CD4-positive, alpha-beta T cell (primary cell): ENCODE results near the gene SBNO2. TPM values are rescaled to one million over a fixed set of nuclear protein-coding genes. Genes with fewer than 3 reads are reported as not detected.

Source experiments
- ATAC-seq: fragments of 200-7000 bp; cut with Tn5 transposase; one replicate; pipeline ENCODE4 v1.10.0; 2022; ENCODE audit warnings: mild to moderate bottlenecking; ENCODE audit not compliant: poor library complexity
- CTCF ChIA-PET: fragments of 350-600 bp; sonication (Branson Sonifier 250); formaldehyde crosslinking; loops from one replicate; lab custom pipeline; 2021; ENCODE audit warnings: antibody characterized with exemption, inconsistent platforms; lab: Charles Lee
- POLR2A ChIA-PET: fragments of 350-600 bp; sonication (Branson Sonifier 250); formaldehyde crosslinking; loops from one replicate; lab custom pipeline; 2021; ENCODE audit warnings: antibody characterized with exemption, inconsistent platforms; lab: Charles Lee
- DNase-seq, 14 experiments: peaks; one replicate each; pipeline ENCODE4 v3.0.0-alpha.2; 2013 to 2020; ENCODE audit warnings: mixed read lengths in 2 of 14
- H3K27ac ChIP-seq, 2 donors: one replicate each; pipeline versions ENCODE4 v1.5.1 to v1.7.0; 2013; ENCODE audit warnings: low read length in 2 of 2, low read depth in 1 of 2, mild to moderate bottlenecking in 1 of 2
- H3K27me3 ChIP-seq, 2 experiments: 1 replicate in 1 of 2; 2 replicates in 1 of 2; pipeline versions ENCODE4 v1.6.1 to v1.7.0; 2013; ENCODE audit warnings: low read length in 2 of 2, control low read depth in 1 of 2, mild to moderate bottlenecking in 1 of 2, moderate library complexity in 1 of 2; ENCODE audit not compliant: insufficient read depth in 2 of 2, control insufficient read depth in 1 of 2
- H3K36me3 ChIP-seq: one replicate; pipeline ENCODE4 v1.6.1; 2013; ENCODE audit warnings: low read length, control low read depth; ENCODE audit not compliant: insufficient read depth
- H3K4me1 ChIP-seq: one replicate; pipeline ENCODE4 v1.6.1; 2013; ENCODE audit warnings: low read length, control low read depth; ENCODE audit not compliant: insufficient read depth
- H3K4me3 ChIP-seq: one replicate; pipeline ENCODE4 v1.5.1; 2013; ENCODE audit warnings: mild to moderate bottlenecking, low read length, moderate library complexity
- H3K9me3 ChIP-seq, 2 experiments: 1 replicate in 1 of 2; 2 replicates in 1 of 2; pipeline versions ENCODE4 v1.6.1 to v1.7.0; 2013; ENCODE audit warnings: low read length in 2 of 2, mild to moderate bottlenecking in 2 of 2, control low read depth in 1 of 2, moderate library complexity in 1 of 2; ENCODE audit not compliant: control insufficient read depth in 1 of 2, insufficient read depth in 1 of 2
- H3K27ac Mint-ChIP-seq: one replicate; pipeline ENCODE4 v1.8.0; 2020; ENCODE audit warnings: mixed read lengths
- H3K27me3 Mint-ChIP-seq: one replicate; pipeline ENCODE4 v1.8.0; 2021; ENCODE audit warnings: mixed read lengths
- H3K36me3 Mint-ChIP-seq: one replicate; pipeline ENCODE4 v1.8.0; 2021; ENCODE audit warnings: low read depth, mixed read lengths
- H3K4me1 Mint-ChIP-seq: one replicate; pipeline ENCODE4 v1.8.0; 2021; ENCODE audit warnings: low read depth, mixed read lengths
- H3K4me3 Mint-ChIP-seq: one replicate; pipeline ENCODE4 v1.8.0; 2020; ENCODE audit warnings: mild to moderate bottlenecking, mixed read lengths
- H3K9me3 Mint-ChIP-seq: one replicate; pipeline ENCODE4 v1.8.0; 2020; ENCODE audit warnings: mixed read lengths
- intact Hi-C, 2 experiments: fragments of 100-400 bp; cut with DNase I in 1 of 2; cut with micrococcal nuclease in 1 of 2; formaldehyde crosslinking; loops; one replicate each; pipeline versions ENCODE4 v1.15.1 to v1.9.0; 2023 to 2025; cut with DNase I, micrococcal nuclease
- total RNA-seq, 174 experiments: library from RNA in 2 of 174; stranded (reverse) in 2 of 174; gene quantifications; one replicate each; pipeline ENCODE4 v1.2.3 and lab custom pipeline; 2021 to 2026
- TF ChIP-seq, protein P1 (sequence below): fragments of 200-600 bp; IDR thresholded peaks from one replicate; pipeline ENCODE4 v1.8.0; 2022; ENCODE audit warnings: antibody characterized with exemption, mild to moderate bottlenecking

SBNO2 gene
- total RNA-seq, 2 experiments from 2014 or later, result 126 to 137 TPM

GRCh38 chr19:1106841-1107660 lies 67.0 kb downstream of the SBNO2 start:
- H3K36me3 Mint-ChIP-seq, result peaks cover 21% of the 10 kb centered on the region
- Histone ChIP-seq H3K27ac (peak overlapping the region in 1 of 2 donors; percentile 10), H3K9me3 (peaks cover 0 to 4% of the 10 kb centered on the region in 2 experiments), H3K4me1 (peaks cover 34% of the 10 kb centered on the region), H3K36me3 (peaks cover 47% of the 10 kb centered on the region), H3K4me3 (no peak overlapping the region), H3K27me3 (no peaks in the 10 kb centered on the region)
- TF ChIP-seq, protein P1, sequence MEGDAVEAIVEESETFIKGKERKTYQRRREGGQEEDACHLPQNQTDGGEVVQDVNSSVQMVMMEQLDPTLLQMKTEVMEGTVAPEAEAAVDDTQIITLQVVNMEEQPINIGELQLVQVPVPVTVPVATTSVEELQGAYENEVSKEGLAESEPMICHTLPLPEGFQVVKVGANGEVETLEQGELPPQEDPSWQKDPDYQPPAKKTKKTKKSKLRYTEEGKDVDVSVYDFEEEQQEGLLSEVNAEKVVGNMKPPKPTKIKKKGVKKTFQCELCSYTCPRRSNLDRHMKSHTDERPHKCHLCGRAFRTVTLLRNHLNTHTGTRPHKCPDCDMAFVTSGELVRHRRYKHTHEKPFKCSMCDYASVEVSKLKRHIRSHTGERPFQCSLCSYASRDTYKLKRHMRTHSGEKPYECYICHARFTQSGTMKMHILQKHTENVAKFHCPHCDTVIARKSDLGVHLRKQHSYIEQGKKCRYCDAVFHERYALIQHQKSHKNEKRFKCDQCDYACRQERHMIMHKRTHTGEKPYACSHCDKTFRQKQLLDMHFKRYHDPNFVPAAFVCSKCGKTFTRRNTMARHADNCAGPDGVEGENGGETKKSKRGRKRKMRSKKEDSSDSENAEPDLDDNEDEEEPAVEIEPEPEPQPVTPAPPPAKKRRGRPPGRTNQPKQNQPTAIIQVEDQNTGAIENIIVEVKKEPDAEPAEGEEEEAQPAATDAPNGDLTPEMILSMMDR, result no peak
- ATAC-seq (no peak), DNase-seq (peak in 2 of 14 experiments; percentile 20 to 54)
- intact Hi-C loops, result loop anchor here in 1 of 2 experiments (10.0 kb wide), 1 partner anchor 312 kb away; the partner anchor contains the start of gene PTBP1
- H3K27ac Mint-ChIP-seq, result peak overlapping the region; percentile 69
- POLR2A ChIA-PET, result interaction anchor here (1.1 to 7.4 kb wide), 2 partner anchors 20 to 40 kb away, joined by 4 to 74 read pairs; partner anchors contain the start of gene ARHGAP45
- H3K4me1 Mint-ChIP-seq, result peaks cover 14% of the 10 kb centered on the region
- H3K27me3 Mint-ChIP-seq, result no peaks in the 10 kb centered on the region
- CTCF ChIA-PET, result no interaction called here
- H3K4me3 Mint-ChIP-seq, result peak overlapping the region; percentile 83
- H3K9me3 Mint-ChIP-seq, result no peaks in the 10 kb centered on the region

- H3K27ac Mint-ChIP-seq, result peak overlapping the region; percentile 69
- TF ChIP-seq, protein P1, result no peak
- ChIA-PET CTCF (no interaction called here), POLR2A (interaction anchor here (4.3 to 7.4 kb wide), 2 partner anchors 20 to 39 kb away, joined by 37 to 74 read pairs; partner anchors contain the start of gene ARHGAP45)
- Histone ChIP-seq H3K36me3 (peaks cover 44% of the 10 kb centered on the region), H3K27ac (peak overlapping the region in 1 of 2 donors; percentile 21), H3K4me3 (no peak overlapping the region), H3K4me1 (peaks cover 43% of the 10 kb centered on the region), H3K9me3 (peaks cover 0 to 4% of the 10 kb centered on the region in 2 experiments), H3K27me3 (no peaks in the 10 kb centered on the region)
- peaks cover 21% of the 10 kb centered on the region for H3K36me3 Mint-ChIP-seq
- H3K4me1 Mint-ChIP-seq, result peaks cover 23% of the 10 kb centered on the region
- H3K4me3 Mint-ChIP-seq, result peak overlapping the region; percentile 83
- no peaks in the 10 kb centered on the region for H3K9me3 Mint-ChIP-seq
- intact Hi-C loops, result loop anchor here in 1 of 2 experiments (10.0 kb wide), 1 partner anchor 311 kb away; the partner anchor contains the start of gene PTBP1
- DNase-seq, result peak in 1 of 14 experiments; percentile 22
- ATAC-seq, result no peak
- no peaks in the 10 kb centered on the region for H3K27me3 Mint-ChIP-seq
Measured at GRCh38 chr19:1105873-1106840, 67.9 kb downstream of the SBNO2 start.
